Measurements from ENCODE around the gene MPV17. TPM values are rescaled to one million over a fixed set of nuclear protein-coding genes. Genes with fewer than 3 reads are reported as not detected.

The MPV17 gene
- polyA plus RNA-seq, 1 donor from 2014 or later = 79.6 TPM

Other genes with a start within 250 kb of the MPV17 start
- gene EMILIN1, start 244.5 kb downstream of the MPV17 start, polyA plus RNA-seq = 1.3 and 2.2 TPM in 2 replicates
- gene KHK, start 236.3 kb downstream of the MPV17 start, polyA plus RNA-seq = 3.1 and 4.1 TPM in 2 replicates
- gene CGREF1, start 204.0 kb downstream of the MPV17 start, polyA plus RNA-seq = 24.5 and 33.7 TPM in 2 replicates
- not detected in 2 replicates for gene ABHD1, start 199.3 kb downstream of the MPV17 start, polyA plus RNA-seq
- 121 and 123 TPM in 2 replicates for gene PREB, start 188.5 kb downstream of the MPV17 start, polyA plus RNA-seq
- gene PRR30, start 183.7 kb downstream of the MPV17 start, polyA plus RNA-seq = not detected in 2 replicates
- gene TCF23, start 174.1 kb downstream of the MPV17 start, polyA plus RNA-seq = not detected in 2 replicates
- 94.3 and 121 TPM in 2 replicates for gene ATRAID, start 111.1 kb downstream of the MPV17 start, polyA plus RNA-seq
- gene SLC5A6, start 110.8 kb downstream of the MPV17 start, polyA plus RNA-seq = 64.3 and 98.4 TPM in 2 replicates
- gene CAD, start 105.7 kb downstream of the MPV17 start, polyA plus RNA-seq = 14.2 and 22.8 TPM in 2 replicates
- gene SLC30A3, start 60.0 kb downstream of the MPV17 start, polyA plus RNA-seq = not detected in 2 replicates
- gene DNAJC5G, start 47.7 kb downstream of the MPV17 start, polyA plus RNA-seq = not detected in 2 replicates
- 0.28 TPM in 1 of 2 replicates, not detected in the other for gene TRIM54, start 40.7 kb downstream of the MPV17 start, polyA plus RNA-seq
- 3.1 and 9.0 TPM in 2 replicates for gene UCN, start 14.7 kb downstream of the MPV17 start, polyA plus RNA-seq
- 27.8 and 37.2 TPM in 2 replicates for gene GTF3C2, start 33.7 kb upstream of the MPV17 start, polyA plus RNA-seq
- 43.7 and 45.3 TPM in 2 replicates for gene EIF2B4, start 47.2 kb upstream of the MPV17 start, polyA plus RNA-seq
- gene SNX17, start 47.5 kb upstream of the MPV17 start, polyA plus RNA-seq = 69.8 and 86.9 TPM in 2 replicates
- 40.5 and 46.8 TPM in 2 replicates for gene ZNF513, start 57.6 kb upstream of the MPV17 start, polyA plus RNA-seq
- gene PPM1G, start 86.5 kb upstream of the MPV17 start, polyA plus RNA-seq = 99.0 and 107 TPM in 2 replicates
- gene NRBP1, start 105.5 kb upstream of the MPV17 start, polyA plus RNA-seq = 115 and 161 TPM in 2 replicates
- 2.3 and 4.0 TPM in 2 replicates for gene KRTCAP3, start 119.3 kb upstream of the MPV17 start, polyA plus RNA-seq
- 18.2 and 26.9 TPM in 2 replicates for gene IFT172, start 166.6 kb upstream of the MPV17 start, polyA plus RNA-seq
- 68.2 and 101 TPM in 2 replicates for gene FNDC4, start 172.1 kb upstream of the MPV17 start, polyA plus RNA-seq
- 2.3 and 2.5 TPM in 2 replicates for gene GCKR, start 173.7 kb upstream of the MPV17 start, polyA plus RNA-seq